Adrenal gland (tissue), 12 donors: ENCODE results near the gene VCAM1. TPM values are rescaled to one million over a fixed set of nuclear protein-coding genes. Genes with fewer than 3 reads are reported as not detected.

Source experiments
- DNase-seq, 7 donors: peaks; one replicate each; pipeline ENCODE4 v3.0.0-alpha.2; 2019 to 2020
- H3K27ac ChIP-seq, 5 donors: fragments of 200-600 bp; sonication (generic) in 4 of 5; 1 replicate in 3 of 5; 2 replicates in 2 of 5; pipeline versions ENCODE4 v1.5.1 to v1.8.0; 2016 to 2020; ENCODE audit warnings: mild to moderate bottlenecking in 1 of 5
- H3K27me3 ChIP-seq: fragments of 200-600 bp; 2 replicates; pipeline ENCODE4 v1.8.0; 2021
- H3K36me3 ChIP-seq, 2 donors: fragments of 200-600 bp; replicated peaks in 1 of 2; 1 replicate in 1 of 2; 2 replicates in 1 of 2; pipeline versions ENCODE4 v1.5.1 to v1.8.0; 2018 to 2022
- H3K4me1 ChIP-seq, 2 donors: fragments of 200-600 bp; replicated peaks in 1 of 2; 1 replicate in 1 of 2; 2 replicates in 1 of 2; pipeline versions ENCODE4 v1.5.1 to v1.8.0; 2018 to 2021
- H3K4me3 ChIP-seq, 4 donors: fragments of 200-600 bp; sonication (generic) in 3 of 4; one replicate each; pipeline ENCODE4 v1.5.1; 2016 to 2018
- H3K9me3 ChIP-seq, 3 donors: fragments of 200-600 bp; sonication (generic) in 1 of 3; replicated peaks in 1 of 3; 1 replicate in 2 of 3; 2 replicates in 1 of 3; pipeline versions ENCODE4 v1.5.1 to v1.8.0; 2016 to 2021
- POLR2A ChIP-seq, 2 donors: fragments of 450-650 bp; IDR thresholded peaks; one replicate each; pipeline ENCODE4 v1.6.1; 2017; ENCODE audit warnings: antibody characterized with exemption in 2 of 2, mild to moderate bottlenecking in 2 of 2, moderate library complexity in 1 of 2
- WGBS, 4 donors: extraction: QIAGEN DNeasy Blood & Tissue Kit in 2 of 4; methylation state at CpG; one replicate each; pipeline versions ENCODE4 v1.1.5 to v1.1.7; 2013 to 2017; 5-methylcytosine and 5-hydroxymethylcytosine counted together
- intact Hi-C, 2 donors: fragments of 100-400 bp; cut with DNase I; formaldehyde crosslinking; loops; one replicate each; pipeline versions ENCODE4 v1.14.1 to v1.15.0; 2022 to 2023
- polyA plus RNA-seq, 3 donors: library from polyadenylated mRNA; stranded (reverse); fragments of 200-250 nt in 2 of 3; fragments of 350-450 nt in 1 of 3; fragmentation: Illumina TruSeq in 1 of 3; extraction: RNeasy Lipid Tissue Mini Kit (QIAGEN cat#74804) in 1 of 3; gene quantifications; one replicate each; pipeline ENCODE4 v1.2.3, GENCODE V29; 2013 to 2014
- total RNA-seq, 9 donors: library from RNA; depleted of rRNA in 4 of 9; stranded (reverse); fragments of >200 nt in 4 of 9; fragments of 120-200 nt in 1 of 9; fragmentation: NEBNext Ultra II Directional in 1 of 9; extraction: Animal tissue kit (Norgen Biotek cat#: 25700) in 1 of 9; gene quantifications; one replicate each; pipeline versions ENCODE4 v1.1.0 to v1.2.4, GENCODE V29; 2013 to 2023
- TF ChIP-seq, protein P1 (sequence below), 6 experiments: fragments of 450-650 bp in 4 of 6; fragments of 200-600 bp in 2 of 6; sonication (generic) in 1 of 6; IDR thresholded peaks; 1 replicate in 5 of 6; 2 replicates in 1 of 6; pipeline versions ENCODE4 v1.5.1 to v1.8.0; 2016 to 2021; ENCODE audit warnings: antibody characterized with exemption in 6 of 6, mild to moderate bottlenecking in 2 of 6, moderate library complexity in 1 of 6
- donor health status: healthy with polysubstance abuse.
- donor health status: Bipolar disorder and iron deficiency.
- donor health status: DM: yes; HTN: yes; CAD: no.
- donor health status: DM: no; HTN: no; CAD: no.
- donor health status: DM: no; HTN: no; CAD: no.
- donor health status: DM: yes; HTN: yes; CAD: no.

The VCAM1 gene
- total and polyA plus RNA-seq, 12 donors = 32.3 to 233 (median 78.3) TPM

DNA sequence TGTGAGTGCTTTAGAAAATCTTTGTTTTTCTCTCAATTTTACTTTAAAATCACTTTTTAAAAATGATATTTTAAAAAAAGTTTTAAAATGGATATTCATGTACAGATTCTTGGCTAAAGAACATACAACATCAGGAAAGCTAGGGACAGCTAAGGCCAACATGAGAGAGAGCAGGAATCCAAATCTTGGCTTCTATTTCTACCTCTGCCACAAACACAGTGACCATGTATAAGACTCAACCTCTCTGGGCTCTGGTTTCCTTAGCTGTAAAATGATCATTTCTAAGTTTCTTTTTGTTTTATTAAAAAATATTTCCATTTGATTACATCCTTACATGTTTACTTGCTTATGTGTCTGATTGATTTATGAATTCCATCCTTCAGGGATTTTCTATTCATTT lies 1.2 kb downstream of the VCAM1 start:
- no peak for TF ChIP-seq POLR2A (IDR thresholded peaks at IDR 0.05)
- TF ChIP-seq, protein P1, sequence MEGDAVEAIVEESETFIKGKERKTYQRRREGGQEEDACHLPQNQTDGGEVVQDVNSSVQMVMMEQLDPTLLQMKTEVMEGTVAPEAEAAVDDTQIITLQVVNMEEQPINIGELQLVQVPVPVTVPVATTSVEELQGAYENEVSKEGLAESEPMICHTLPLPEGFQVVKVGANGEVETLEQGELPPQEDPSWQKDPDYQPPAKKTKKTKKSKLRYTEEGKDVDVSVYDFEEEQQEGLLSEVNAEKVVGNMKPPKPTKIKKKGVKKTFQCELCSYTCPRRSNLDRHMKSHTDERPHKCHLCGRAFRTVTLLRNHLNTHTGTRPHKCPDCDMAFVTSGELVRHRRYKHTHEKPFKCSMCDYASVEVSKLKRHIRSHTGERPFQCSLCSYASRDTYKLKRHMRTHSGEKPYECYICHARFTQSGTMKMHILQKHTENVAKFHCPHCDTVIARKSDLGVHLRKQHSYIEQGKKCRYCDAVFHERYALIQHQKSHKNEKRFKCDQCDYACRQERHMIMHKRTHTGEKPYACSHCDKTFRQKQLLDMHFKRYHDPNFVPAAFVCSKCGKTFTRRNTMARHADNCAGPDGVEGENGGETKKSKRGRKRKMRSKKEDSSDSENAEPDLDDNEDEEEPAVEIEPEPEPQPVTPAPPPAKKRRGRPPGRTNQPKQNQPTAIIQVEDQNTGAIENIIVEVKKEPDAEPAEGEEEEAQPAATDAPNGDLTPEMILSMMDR (IDR thresholded peaks at IDR 0.05) = no peak
- peak overlapping the region in 4 of 5 donors; percentile 37 to 86 (median 70) for H3K27ac ChIP-seq
- intact Hi-C loops = loop anchor here in 1 of 2 donors (10.0 kb wide), 1 partner anchor 144 kb away; no protein-coding TSS in a partner anchor
- no peaks in the 10 kb centered on the region for H3K9me3 ChIP-seq
- peaks cover 0 to 9% of the 10 kb centered on the region in 2 donors for H3K36me3 ChIP-seq
- DNase-seq = no peak
- H3K4me3 ChIP-seq = peak overlapping the region in 2 of 4 donors; percentile 7 to 60
- peaks cover 23 to 42% of the 10 kb centered on the region in 2 donors for H3K4me1 ChIP-seq
- H3K27me3 ChIP-seq = no peaks in the 10 kb centered on the region

DNA sequence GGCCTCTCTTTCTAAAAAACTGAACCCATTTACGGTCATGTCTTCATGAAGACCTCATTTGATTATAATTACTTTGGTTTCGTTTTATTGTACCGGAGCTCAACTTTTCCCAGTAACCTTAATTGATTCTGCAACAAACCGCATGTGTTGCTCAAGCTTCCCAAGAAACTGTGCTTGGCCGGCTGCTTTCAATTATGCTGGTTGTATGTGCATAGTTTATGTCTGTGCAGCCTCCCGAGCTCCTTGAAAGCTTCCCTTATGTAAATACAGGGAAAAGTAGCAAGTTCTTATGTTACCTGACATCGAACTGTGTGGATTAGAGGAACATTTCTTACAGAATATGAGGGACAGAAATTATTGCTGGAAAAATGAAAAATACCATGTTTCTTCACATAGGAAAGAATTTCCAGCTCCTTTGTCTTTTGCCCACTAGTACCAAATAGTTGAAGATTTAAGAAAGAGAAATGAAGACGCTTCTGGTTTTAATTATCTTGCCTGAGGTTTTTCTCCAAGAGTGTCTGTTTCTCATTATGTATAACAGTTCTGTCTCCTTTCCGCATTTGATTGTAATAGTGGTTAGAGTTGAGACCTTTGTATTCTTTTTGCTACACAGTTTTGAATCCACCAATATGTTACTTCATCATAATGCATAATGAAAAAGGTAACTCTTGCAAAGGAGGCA lies 2.1 kb downstream of the VCAM1 start:
- H3K4me1 ChIP-seq = peaks cover 23 to 52% of the 10 kb centered on the region in 2 donors
- peak in 6 of 7 donors; percentile 38 to 65 (median 56) for DNase-seq
- TF ChIP-seq, protein P1 (IDR thresholded peaks at IDR 0.05) = no peak
- no peak for TF ChIP-seq POLR2A (IDR thresholded peaks at IDR 0.05)
- intact Hi-C loops = loop anchor here in 1 of 2 donors (10.0 kb wide), 1 partner anchor 143 kb away; no protein-coding TSS in a partner anchor
- H3K27ac ChIP-seq = peak overlapping the region in 4 of 5 donors; percentile 32 to 73 (median 70)
- peak overlapping the region in 3 of 4 donors; percentile 2 to 60 (median 7) for H3K4me3 ChIP-seq
- WGBS, 4 donors = 12 to 23% (median 19%) methylated on average over 9 of the region's 9 CpGs
- H3K36me3 ChIP-seq = peaks cover 0 to 9% of the 10 kb centered on the region in 2 donors
- no peaks in the 10 kb centered on the region for H3K9me3 ChIP-seq
- no peaks in the 10 kb centered on the region for H3K27me3 ChIP-seq

DNA sequence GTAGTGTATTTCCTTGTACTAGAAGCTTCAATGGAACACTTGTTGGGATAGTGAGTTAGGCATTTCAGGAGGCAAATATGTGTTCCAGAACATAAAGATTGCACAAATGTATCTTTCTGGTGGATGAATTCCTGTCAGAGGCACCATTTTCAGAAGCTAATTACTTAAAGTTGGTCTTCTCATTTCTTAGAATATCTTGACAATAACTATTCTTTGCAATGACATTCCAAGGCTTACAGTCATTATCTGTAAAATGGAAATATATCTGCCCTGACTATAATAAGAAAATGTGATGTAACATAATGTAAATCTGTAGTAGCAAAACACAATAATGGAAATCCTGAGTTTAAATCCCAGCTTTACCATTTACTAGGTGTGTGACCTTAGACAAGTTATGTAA lies 2.7 kb downstream of the VCAM1 start:
- Histone ChIP-seq H3K9me3 (no peaks in the 10 kb centered on the region), H3K27me3 (no peaks in the 10 kb centered on the region), H3K4me1 (peaks cover 23 to 55% of the 10 kb centered on the region in 2 donors), H3K27ac (peak overlapping the region in 1 of 5 donors; percentile 32), H3K4me3 (peak overlapping the region in 3 of 4 donors; percentile 1 to 60 (median 7)), H3K36me3 (peaks cover 0 to 9% of the 10 kb centered on the region in 2 donors)
- TF ChIP-seq, protein P1 (IDR thresholded peaks at IDR 0.05) = no peak
- no peak for TF ChIP-seq POLR2A (IDR thresholded peaks at IDR 0.05)
- DNase-seq = no peak
- intact Hi-C loops = loop anchor here in 1 of 2 donors (10.0 kb wide), 1 partner anchor 143 kb away; no protein-coding TSS in a partner anchor

DNA sequence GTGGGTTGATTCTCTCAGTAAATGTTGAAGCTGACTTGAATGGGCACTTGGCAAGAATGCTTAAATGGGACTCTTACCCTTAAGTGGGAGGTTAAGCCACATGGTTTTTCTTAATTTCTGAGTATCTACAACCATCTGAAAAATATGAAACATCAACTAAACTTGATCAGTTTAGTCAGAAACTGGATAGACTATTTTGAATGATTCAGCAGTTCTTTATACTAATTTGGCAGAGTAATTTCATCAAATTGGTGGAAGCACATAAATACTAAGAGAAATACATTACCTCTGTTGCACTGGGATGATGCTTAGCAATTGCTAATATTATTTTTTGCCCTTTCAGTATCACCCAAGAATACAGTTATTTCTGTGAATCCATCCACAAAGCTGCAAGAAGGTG lies 4.7 kb downstream of the VCAM1 start:
- DNase-seq = no peak
- Histone ChIP-seq H3K27me3 (no peaks in the 10 kb centered on the region), H3K27ac (no peak overlapping the region), H3K4me1 (peaks cover 20 to 53% of the 10 kb centered on the region in 2 donors), H3K36me3 (peaks cover 0 to 12% of the 10 kb centered on the region in 2 donors), H3K4me3 (peak overlapping the region in 1 of 4 donors; percentile 60), H3K9me3 (no peaks in the 10 kb centered on the region)
- TF ChIP-seq, protein P1 (IDR thresholded peaks at IDR 0.05) = no peak
- no peak for TF ChIP-seq POLR2A (IDR thresholded peaks at IDR 0.05)
- intact Hi-C loops = loop anchor here in 1 of 2 donors (10.0 kb wide), 1 partner anchor 141 kb away; no protein-coding TSS in a partner anchor
